SJSA1 (cell line): Measurements from ENCODE around the gene RUNX2. TPM values are rescaled to one million over a fixed set of nuclear protein-coding genes. Genes with fewer than 3 reads are reported as not detected.

Experiments
- DNase-seq, 2 experiments: peaks; one replicate each; pipeline ENCODE4 v3.0.0-alpha.2; 2015 to 2020; ENCODE audit warnings: low spot score in 2 of 2, low read depth in 1 of 2
- H3K27ac ChIP-seq: fragments of 250-450 bp; sonication (Bioruptor Pico); 2 replicates; pipeline ENCODE4 v1.5.1; 2020; ENCODE audit warnings: mild to moderate bottlenecking, moderate library complexity
- H3K27me3 ChIP-seq: fragments of 250-450 bp; sonication (Bioruptor Pico); replicated peaks from 2 replicates; pipeline ENCODE4 v1.5.1; 2020; ENCODE audit warnings: mild to moderate bottlenecking, moderate library complexity
- H3K36me3 ChIP-seq: fragments of 250-450 bp; sonication (Bioruptor Pico); 2 replicates; pipeline ENCODE4 v1.5.1; 2020; ENCODE audit warnings: mild to moderate bottlenecking
- H3K4me1 ChIP-seq: fragments of 250-450 bp; sonication (Bioruptor Pico); replicated peaks from 2 replicates; pipeline ENCODE4 v1.6.1; 2021; ENCODE audit warnings: mild to moderate bottlenecking
- H3K4me3 ChIP-seq: fragments of 250-450 bp; sonication (Bioruptor Pico); 2 replicates; pipeline ENCODE4 v1.5.1; 2020; ENCODE audit warnings: mild to moderate bottlenecking
- H3K9me3 ChIP-seq: fragments of 250-450 bp; sonication (Bioruptor Pico); replicated peaks from 2 replicates; pipeline ENCODE4 v1.5.1; 2020; ENCODE audit warnings: mild to moderate bottlenecking
- total RNA-seq: library from RNA; depleted of rRNA; stranded (reverse); fragments of >200 nt; shearing (Covaris generic); gene quantifications from 2 replicates; pipeline ENCODE4 v1.2.3, GENCODE V29; 2014

The RUNX2 gene
- total RNA-seq, 1 experiment from 2014 or later = 10.3 TPM

DNA sequence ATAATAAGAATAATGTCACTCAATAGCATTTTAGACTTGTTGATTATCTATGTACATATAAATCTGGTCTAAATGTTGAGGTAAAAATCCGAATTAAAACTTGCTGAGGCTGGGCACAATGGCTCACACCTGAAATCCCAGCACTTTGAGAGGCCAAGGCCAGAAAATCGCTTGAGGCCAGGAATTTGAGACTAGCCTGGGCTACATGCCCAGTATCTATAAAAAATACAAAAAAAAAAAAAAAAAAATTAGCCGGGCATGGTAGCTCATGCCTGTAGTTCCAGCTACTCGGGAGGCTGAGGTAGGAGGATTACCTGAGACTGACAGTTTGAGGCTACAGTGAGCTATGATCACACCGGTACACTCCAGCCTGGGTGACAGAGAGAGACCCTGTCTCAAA, 83.8 kb downstream of the RUNX2 start:
- no peaks in the 10 kb centered on the region for H3K4me1 ChIP-seq
- DNase-seq = no peak
- H3K9me3 ChIP-seq = no peaks in the 10 kb centered on the region

DNA sequence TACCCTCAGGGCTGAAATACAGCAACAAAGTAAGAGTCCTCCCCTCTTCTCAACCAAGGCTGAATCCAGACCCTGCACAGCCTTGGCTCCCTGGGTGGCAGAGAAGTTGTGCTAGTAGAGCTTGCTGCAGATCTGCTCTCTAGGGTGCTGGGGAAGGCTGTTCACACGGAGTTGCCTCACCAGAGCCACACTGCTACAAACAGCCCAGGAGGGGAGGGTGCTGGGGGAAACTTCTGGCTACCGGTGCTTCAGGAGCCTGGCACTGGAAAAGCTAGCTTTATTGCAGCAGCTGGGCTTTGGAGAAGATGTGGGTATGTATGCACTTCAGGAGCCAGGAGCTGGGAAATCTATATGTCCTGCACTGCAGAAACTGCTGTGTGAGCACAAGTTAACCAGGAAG, 87.2 kb downstream of the RUNX2 start:
- Histone ChIP-seq H3K27ac (no peak overlapping the region), H3K36me3 (no peaks in the 10 kb centered on the region), H3K4me1 (peaks cover 14% of the 10 kb centered on the region), H3K27me3 (no peaks in the 10 kb centered on the region), H3K4me3 (no peak overlapping the region), H3K9me3 (no peaks in the 10 kb centered on the region)
- no peak for DNase-seq

More for the DNA sequence above, 83.8 kb downstream of the RUNX2 start:
- Histone ChIP-seq H3K27ac (no peak overlapping the region), H3K27me3 (no peaks in the 10 kb centered on the region), H3K4me3 (no peak overlapping the region), H3K36me3 (no peaks in the 10 kb centered on the region)

DNA sequence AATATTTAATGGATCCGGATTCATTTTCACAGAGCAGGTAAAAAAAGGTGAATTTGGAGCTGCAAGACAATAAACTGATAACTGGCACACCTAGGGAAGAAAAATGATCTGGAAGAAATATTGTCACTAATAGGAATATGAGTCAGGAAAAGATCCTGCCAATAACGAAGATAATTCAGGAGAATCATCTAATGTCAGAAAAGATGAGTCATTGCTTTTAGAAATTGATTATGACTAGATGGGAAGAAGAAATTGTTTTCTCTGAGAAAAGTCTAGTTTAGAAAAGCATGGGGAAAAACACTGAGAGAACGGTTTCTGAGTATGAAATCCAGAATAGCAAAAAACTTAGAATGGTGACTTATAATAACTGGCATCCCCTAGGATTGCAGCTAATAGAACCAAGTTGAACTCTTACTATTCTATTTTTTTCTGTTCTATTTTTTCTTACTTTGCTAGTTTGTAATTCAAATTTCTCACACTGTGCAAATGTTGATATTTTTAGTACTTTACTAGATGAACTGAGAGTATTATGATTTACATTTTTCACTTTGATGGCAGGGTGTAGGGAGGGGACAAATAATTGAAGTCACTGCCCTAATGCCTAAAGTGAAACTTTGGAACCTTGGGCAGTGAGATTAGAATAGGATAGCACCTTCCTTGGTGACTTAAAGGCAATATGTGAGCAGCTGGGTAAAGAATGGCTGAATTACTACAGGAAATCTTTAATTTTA, 87.8 kb downstream of the RUNX2 start:
- no peaks in the 10 kb centered on the region for H3K36me3 ChIP-seq
- no peak for DNase-seq
- no peak overlapping the region for H3K4me3 ChIP-seq
- peaks cover 14% of the 10 kb centered on the region for H3K4me1 ChIP-seq
- no peaks in the 10 kb centered on the region for H3K9me3 ChIP-seq
- H3K27me3 ChIP-seq = no peaks in the 10 kb centered on the region
- H3K27ac ChIP-seq = no peak overlapping the region

DNA sequence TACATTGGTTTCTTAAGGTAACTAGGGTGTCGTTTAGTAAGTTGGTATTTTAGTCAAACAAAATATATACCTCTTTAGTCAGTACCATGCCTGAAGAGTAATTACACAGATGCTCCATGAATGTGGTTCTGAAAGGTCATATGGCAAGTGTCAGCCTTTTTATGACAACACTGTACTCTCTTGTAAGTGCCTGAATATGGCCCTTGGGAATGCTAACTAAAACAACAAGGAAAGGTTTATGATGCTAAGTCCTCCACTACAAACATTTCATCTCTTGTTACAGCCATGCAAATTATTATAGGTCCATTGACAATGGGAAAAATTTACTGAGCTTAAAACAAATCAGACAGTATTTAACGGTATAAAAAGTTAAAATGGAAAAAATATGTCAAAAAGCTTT, 88.6 kb downstream of the RUNX2 start:
- no peak overlapping the region for H3K4me3 ChIP-seq
- no peaks in the 10 kb centered on the region for H3K27me3 ChIP-seq
- DNase-seq = no peak
- no peaks in the 10 kb centered on the region for H3K9me3 ChIP-seq
- H3K4me1 ChIP-seq = peaks cover 14% of the 10 kb centered on the region
- H3K27ac ChIP-seq = no peak overlapping the region
- H3K36me3 ChIP-seq = no peaks in the 10 kb centered on the region

GRCh38 chr6:45417436-45417835, 89.3 kb downstream of the RUNX2 start:
- DNase-seq = no peak
- Histone ChIP-seq H3K27ac (no peak overlapping the region), H3K4me1 (peaks cover 14% of the 10 kb centered on the region), H3K9me3 (no peaks in the 10 kb centered on the region), H3K4me3 (no peak overlapping the region), H3K27me3 (no peaks in the 10 kb centered on the region), H3K36me3 (no peaks in the 10 kb centered on the region)

DNA sequence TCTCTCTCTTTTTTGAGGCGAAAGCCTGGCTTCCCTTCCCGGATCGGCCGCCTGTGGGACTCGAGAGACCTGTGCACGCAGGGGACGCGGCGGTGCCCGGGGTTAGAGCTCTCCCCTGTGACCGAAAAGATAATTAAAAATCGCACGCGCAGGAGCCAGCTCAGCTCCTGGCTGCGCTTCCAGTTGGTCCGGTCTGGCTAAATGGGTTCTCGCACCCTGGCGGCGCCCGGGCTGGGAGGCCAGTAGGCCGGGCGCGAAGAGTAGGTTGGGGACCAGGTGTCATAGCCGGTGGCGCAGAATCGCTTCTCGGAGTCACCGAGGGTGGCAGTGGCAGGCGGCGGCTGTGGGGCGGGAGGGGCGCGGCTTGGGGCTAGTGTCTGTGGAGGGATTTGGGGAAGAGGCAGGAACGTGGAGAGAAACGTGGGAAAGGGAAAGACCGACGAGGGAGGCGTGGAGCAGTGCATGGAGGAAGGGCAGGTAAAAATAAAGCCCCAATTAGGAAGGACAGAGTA, 91.5 kb downstream of the RUNX2 start:
- DNase-seq = peak; percentile 66 to 76
- H3K4me3 ChIP-seq = peak overlapping the region; percentile 87
- no peak overlapping the region for H3K27ac ChIP-seq
- peaks cover 18% of the 10 kb centered on the region for H3K36me3 ChIP-seq
- no peaks in the 10 kb centered on the region for H3K9me3 ChIP-seq
- no peaks in the 10 kb centered on the region for H3K27me3 ChIP-seq
- H3K4me1 ChIP-seq = peaks cover 14% of the 10 kb centered on the region

- H3K27me3 ChIP-seq = no peaks in the 10 kb centered on the region
- H3K9me3 ChIP-seq = no peaks in the 10 kb centered on the region
- H3K36me3 ChIP-seq = peaks cover 22% of the 10 kb centered on the region
- H3K4me1 ChIP-seq = peaks cover 19% of the 10 kb centered on the region
- peak overlapping the region; percentile 72 for H3K27ac ChIP-seq
- H3K4me3 ChIP-seq = peak overlapping the region; percentile 87
- DNase-seq = peak in 1 of 2 experiments; percentile 64
These were observed 92.2 kb downstream of the RUNX2 start for GRCh38 chr6:45420083-45420908.

DNA sequence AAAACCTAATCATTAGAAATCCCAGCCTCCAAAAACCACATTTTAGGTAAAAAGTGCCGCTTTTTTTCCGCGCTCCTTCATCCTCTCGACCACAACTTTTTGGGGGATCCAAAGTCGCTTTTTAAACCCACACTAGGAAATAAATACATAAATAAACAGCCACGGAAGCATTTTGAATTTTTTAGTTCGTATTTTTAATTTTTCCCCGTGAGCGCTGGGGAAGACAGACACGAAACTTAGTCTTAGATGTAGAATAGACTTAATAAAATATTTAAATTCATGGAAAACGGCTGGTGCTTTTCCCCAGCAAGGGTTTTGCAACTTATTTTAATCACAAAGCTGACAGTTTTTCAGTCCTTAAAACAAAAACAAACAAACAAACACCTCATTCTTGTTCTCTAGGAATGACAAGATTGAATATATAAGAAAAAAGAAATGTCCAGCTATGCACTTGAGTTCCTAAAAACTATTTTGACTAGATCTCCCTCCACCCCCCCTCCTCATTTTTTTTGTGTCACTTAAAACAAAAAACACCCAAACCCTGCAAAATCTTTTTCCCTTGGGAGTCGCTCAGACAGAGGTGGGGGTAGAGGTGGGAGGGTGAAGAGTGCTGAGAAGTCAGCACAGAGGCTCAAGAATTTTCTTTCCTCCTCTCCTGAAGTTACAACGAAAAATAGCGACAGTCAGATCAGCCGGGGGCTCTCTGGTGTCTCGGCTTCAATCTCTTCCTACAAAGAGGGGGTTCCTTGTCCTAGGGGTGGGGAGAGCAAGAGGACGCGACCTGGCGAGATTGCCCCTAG, 93.0 kb downstream of the RUNX2 start:
- no peak for DNase-seq
- Histone ChIP-seq H3K36me3 (peaks cover 22% of the 10 kb centered on the region), H3K9me3 (no peaks in the 10 kb centered on the region), H3K27me3 (no peaks in the 10 kb centered on the region), H3K4me3 (peak overlapping the region; percentile 87), H3K27ac (peak overlapping the region; percentile 72), H3K4me1 (peaks cover 20% of the 10 kb centered on the region)

- H3K4me1 ChIP-seq = peaks cover 20% of the 10 kb centered on the region
- no peaks in the 10 kb centered on the region for H3K27me3 ChIP-seq
- H3K4me3 ChIP-seq = peak overlapping the region; percentile 87
- no peaks in the 10 kb centered on the region for H3K9me3 ChIP-seq
- H3K36me3 ChIP-seq = peaks cover 22% of the 10 kb centered on the region
- DNase-seq = peak; percentile 89 to 93
- peak overlapping the region; percentile 87 for H3K27ac ChIP-seq
These were observed 93.8 kb downstream of the RUNX2 start for GRCh38 chr6:45421709-45422502.

GRCh38 chr6:45422503-45423110, 94.5 kb downstream of the RUNX2 start:
- Histone ChIP-seq H3K36me3 (peaks cover 22% of the 10 kb centered on the region), H3K27ac (peak overlapping the region; percentile 87), H3K9me3 (no peaks in the 10 kb centered on the region), H3K27me3 (no peaks in the 10 kb centered on the region), H3K4me3 (peak overlapping the region; percentile 87), H3K4me1 (peaks cover 20% of the 10 kb centered on the region)
- DNase-seq = peak; percentile 60 to 71

- peak overlapping the region; percentile 87 for H3K4me3 ChIP-seq
- DNase-seq = peak; percentile 51 to 66
- no peaks in the 10 kb centered on the region for H3K27me3 ChIP-seq
- H3K27ac ChIP-seq = peak overlapping the region; percentile 87
- H3K4me1 ChIP-seq = peaks cover 21% of the 10 kb centered on the region
- H3K36me3 ChIP-seq = peaks cover 23% of the 10 kb centered on the region
- no peaks in the 10 kb centered on the region for H3K9me3 ChIP-seq
These were observed 95.1 kb downstream of the RUNX2 start for GRCh38 chr6:45423111-45423823.

DNA sequence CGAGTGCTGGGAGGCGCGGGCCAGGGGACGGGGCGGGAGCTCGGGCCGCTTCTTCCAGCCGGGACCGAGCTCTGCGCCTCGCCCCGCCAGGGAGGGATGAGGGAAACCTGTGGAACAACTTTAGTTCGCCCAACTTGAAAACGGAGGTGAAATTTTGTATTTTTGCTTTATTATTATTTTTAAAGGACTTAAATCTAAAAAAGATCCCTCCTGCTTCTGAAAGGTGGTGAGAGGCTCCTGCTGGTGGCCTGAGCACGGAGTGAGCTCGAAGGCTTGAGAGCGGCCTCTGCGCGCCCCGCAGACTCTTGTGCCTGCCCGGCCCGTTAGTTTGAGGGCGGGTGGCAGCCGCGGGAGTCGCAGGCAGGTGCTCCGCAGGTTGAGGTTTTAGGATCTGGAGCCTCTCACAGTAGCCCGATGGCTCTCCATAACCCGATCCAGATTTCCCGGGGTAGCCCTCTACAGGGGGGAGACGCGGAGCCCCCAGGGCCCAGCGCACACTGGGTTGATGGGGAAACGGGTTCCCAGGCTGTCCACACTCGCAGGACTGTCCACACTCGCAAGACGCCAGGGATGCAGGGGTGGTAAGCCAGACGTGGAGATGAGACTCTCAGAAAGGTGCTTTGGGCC, 95.8 kb downstream of the RUNX2 start:
- DNase-seq = peak in 1 of 2 experiments; percentile 73

More for the DNA sequence above, 95.8 kb downstream of the RUNX2 start:
- Histone ChIP-seq H3K4me1 (peaks cover 21% of the 10 kb centered on the region), H3K27ac (peak overlapping the region; percentile 87), H3K9me3 (no peaks in the 10 kb centered on the region), H3K4me3 (peak overlapping the region; percentile 87), H3K27me3 (no peaks in the 10 kb centered on the region), H3K36me3 (peaks cover 30% of the 10 kb centered on the region)
